ENCODE measurements around the gene ABLIM3.
A peak's percentile ranks its signal among the peaks of the same experiment; 100 is the strongest.
"Not testable (repeated sequence)": the region's sequence is repeated elsewhere in the genome, so short reads cannot be mapped to it uniquely, and the experiment has no call there.

The ABLIM3 gene

DNA sequence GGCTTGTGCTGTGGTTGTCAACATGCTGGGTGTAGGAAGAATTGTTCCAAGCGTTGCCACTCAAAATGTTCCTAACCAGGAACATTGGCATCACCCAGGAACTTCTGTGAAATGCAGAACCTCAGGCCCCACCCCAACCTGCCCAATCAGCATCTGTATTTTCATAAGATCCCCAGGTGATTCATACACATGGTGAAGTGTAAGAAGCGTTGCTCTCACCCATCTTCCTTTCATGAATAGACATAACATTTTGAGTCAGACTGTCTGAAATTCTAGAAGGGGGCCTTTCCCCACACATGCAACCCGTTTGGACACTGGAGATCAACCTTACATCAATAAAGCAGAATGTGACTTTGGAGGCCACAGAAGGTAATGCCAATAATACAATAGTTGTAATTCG is 121.0 kb downstream of the ABLIM3 start:
- DNase-seq: no peak

DNA sequence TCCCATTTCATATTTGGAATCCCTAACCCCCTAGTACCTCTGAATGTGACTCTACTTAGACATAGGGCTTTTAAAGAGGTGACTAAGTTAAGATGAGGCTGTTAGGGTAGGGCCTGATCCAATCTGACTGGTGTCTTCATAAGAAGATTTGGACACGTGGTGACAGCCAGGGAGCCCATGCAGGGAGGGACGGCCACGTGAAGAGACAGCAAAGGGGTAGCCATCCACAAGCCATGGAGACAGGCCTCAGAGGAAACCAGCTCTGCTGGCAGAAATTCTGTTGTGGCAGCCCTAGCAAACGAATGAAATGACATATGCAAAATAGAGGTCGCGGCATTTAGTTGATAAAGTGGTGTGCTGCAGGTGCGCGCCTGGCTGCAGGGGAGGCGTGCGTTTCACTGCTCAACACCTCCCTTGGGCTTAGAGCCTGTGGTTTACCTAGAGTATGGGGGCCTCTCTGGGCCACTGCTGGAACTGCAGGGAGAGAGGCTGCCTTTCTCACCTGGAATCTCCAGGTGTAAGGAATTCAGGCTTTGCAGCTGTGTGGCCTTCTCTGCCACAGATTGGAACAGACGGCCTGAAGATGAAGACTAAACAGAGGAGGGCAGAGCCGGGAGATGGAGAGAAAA is 123.3 kb downstream of the ABLIM3 start:
- DNase-seq: peak; percentile 19

- DNase-seq: no peak
Measured at GRCh38 chr5:149265068-149265465, 123.8 kb downstream of the ABLIM3 start.

GRCh38 chr5:149265597-149265996 is 124.3 kb downstream of the ABLIM3 start:
- no peak for DNase-seq

DNA sequence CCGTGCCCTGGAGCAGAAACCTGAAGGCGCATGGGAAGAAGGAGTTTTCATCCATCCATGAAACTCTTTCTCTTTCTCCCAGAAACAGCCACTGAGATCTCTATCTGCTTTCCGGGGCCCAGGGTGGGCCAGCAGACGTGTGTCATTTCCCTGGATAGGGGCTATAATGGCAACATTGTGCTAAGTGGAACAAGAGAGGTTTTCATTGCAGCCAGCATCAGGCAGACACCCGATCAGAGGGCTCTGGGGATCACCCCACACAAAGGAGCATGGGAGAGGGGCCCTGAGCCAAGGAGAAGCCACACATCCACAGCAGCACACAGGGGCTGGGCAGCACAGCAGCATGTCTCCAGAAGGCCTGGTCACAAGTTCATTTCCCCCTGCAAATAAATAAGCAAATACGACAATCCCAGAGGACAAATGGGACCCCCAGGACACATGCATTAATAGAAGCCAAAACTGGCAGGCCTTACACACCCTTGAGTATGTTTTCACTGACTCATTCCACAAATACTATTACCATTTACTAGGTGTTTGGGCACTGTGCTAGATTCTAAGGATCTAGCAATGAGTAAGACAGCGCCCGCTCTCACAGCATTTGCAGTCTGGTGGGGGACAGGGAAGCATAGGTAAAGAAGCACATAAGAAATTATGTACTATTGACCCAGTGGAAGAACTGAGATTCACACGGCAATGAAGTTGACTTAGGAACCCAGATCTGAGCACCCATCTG is 126.1 kb downstream of the ABLIM3 start:
- no peak for DNase-seq

DNA sequence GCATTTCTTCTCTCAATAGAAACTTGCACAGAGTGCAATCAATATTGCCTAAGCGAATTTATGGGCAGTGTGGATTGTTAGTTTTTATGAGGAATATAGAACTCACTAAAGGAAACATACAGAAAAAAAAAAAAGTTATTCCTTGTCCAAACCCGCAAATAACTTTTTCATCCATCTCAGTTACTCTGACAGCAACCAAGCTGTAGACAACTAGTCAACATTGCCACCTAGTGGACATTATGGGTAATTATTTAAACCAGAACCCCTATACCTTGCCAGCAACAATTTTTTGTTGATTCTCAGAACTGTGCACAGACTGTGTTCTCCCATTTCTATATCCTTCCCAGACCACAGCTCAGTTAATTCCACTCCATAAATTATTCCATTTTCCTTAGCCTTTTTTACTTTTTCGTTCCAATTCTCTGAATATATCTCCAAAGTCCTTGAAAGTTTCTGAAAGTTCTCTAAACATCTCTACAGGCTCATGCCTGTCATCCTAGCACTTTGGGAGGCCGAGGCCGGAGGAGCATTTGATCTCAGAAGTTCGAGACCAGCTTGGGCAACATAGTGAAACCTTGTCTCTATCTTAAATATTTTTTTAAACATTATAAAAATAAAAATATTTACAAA is 127.8 kb downstream of the ABLIM3 start:
- no peak for DNase-seq

DNA sequence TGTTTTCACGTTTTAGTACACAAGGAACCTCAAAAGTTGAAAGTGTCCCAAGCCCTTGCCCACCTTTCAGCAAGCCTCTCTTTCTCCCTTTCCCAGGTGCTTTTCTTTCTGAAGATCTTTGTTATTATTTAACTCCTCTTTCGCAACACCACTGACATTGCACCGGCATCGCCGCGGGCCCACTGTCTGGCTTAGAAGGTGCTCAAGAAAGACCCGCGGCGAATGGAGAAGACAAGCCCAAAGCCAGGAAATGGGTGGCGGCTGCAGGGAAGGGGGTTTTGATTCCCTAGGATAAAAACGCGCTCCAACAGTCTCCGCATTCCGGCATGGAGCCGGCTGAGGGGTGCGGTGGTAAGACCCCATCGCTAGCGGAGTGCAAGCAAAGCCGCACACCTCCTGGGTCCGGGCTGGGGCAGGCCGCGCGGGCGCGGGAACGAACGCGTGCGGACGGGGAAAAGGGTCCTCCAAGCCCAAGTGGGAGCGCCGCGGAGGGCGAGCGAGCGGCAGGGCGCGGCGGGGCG is 130.0 kb downstream of the ABLIM3 start:
- DNase-seq: no peak

DNA sequence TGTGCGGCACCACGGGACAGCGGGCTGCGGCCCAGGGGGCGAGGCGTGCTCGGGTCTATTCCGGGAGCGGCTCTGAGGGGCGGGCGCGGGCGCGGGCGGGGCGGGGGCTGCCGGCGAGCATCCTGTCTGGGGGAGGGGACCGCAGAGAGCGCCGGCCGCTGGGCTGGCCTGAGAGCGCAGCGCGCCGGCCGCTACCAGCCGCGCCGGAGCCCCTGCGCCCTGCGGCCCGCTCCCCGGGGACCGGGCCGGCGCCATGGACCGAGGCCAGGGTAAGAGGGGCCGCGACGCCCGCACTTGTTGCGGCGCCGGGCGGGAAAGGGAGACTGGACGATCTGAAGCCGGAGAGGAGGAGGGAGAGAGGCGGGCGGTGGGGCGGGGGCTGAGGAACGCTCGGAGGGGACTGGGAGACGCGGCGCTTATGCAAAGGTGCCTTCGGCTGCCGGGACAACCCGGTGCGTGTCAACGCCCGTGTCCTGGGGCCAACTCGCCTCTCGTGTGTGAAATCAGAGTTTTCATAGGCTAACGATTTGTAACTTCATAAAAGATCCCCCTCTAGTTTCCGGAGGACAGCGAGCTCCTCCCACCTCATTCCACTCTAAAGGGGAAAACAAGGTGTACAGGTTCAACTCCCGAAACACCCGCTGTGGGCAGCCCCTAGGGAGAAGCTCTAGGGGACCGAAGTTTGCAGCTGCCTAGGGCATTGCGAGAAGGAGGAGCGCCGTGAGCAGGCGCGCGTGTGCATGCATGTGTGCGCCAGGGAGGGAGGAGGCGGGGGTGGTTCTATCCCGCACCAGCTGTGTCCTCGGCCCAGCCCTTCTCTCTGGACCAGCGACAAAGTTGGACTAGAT is 130.6 kb downstream of the ABLIM3 start, which contains the start of gene AFAP1L1:
TSS of gene AFAP1L1 (plus strand) at position 144 of the 848 bp plus-strand sequence. CDS start at position 254, 110 bp downstream.
- DNase-seq: no peak

DNA sequence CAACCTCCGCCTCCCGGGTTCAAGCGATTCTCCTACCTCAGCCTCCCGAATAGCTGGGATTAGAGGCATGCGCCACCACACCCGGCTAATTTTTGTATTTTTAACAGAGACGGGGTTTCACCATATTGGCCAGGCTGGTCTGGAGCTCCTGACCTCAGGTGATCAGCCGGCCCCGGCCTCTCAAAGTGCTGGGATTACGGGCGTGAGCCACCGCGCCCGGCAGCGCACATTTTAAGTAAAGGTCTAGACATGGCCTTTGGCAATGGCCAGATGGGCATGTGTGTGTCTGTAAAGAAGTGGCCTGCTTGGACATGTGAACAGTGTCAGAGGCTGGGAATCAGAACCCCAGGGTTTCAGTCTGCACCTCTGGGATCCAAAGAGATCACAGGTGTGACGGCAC is 131.5 kb downstream of the ABLIM3 start:
- DNase-seq: not testable (repeated sequence)

GRCh38 chr5:149273237-149273636 is 131.9 kb downstream of the ABLIM3 start:
- no peak for DNase-seq

- no peak for DNase-seq
Measured at GRCh38 chr5:149273950-149274349, 132.7 kb downstream of the ABLIM3 start.

DNA sequence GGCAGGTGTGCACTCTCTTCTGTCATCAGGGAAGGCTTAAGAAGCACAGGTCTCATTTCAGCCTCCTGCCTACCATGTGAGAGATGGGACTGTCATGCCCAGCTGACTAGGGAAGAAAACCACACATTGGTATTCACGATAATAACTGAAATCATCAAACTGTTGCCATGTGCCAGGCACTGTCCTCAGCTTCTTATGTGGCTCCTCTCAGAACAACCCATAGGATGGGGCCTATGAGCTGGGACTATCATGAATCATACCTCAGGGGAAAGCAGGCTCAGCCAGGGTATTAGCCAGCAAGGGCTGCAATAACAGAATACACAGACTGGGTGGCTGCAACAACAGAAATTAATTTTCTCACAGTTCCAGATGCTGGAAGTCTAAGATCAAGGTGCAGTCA is 133.6 kb downstream of the ABLIM3 start:
- DNase-seq: no peak

GRCh38 chr5:149277801-149278200 is 136.5 kb downstream of the ABLIM3 start:
- no peak for DNase-seq

DNA sequence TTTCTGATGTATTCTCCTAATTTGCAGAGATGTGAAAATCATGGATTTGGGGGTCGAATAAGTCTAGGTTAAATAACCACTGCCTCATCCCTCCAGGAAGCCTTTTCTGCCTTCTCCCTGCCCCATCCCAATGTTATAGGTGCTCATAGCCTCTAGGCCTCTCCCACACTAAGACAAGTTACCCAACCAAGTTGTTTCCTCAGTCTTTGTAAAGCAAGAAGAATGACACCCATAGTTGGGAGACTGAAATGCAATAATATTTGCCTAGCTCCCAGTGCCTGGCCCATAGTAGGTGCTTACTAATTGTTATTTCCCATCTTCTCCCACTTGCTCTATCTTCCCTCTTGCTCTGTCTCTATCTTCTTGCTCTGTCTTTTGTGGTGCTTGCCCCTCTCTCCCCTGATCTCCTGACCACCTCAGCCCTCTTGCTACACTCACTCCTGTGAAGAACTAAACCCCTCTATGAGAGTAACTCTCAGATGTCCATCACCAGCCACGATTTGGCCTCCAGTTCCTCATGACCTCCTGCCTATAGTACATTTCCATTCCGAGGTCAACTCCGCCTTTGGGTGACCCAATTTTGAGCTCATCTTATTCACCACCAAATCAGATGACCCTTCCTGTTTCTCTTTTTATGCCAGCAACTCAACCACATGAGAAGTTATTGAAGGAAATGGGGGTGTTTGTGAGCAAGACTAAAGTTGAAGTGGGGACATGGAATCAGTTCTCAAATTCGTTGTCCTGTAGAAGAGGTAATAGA is 137.3 kb downstream of the ABLIM3 start:
- DNase-seq: no peak

- no peak for DNase-seq
Measured at GRCh38 chr5:149279661-149280060, 138.4 kb downstream of the ABLIM3 start.

DNA sequence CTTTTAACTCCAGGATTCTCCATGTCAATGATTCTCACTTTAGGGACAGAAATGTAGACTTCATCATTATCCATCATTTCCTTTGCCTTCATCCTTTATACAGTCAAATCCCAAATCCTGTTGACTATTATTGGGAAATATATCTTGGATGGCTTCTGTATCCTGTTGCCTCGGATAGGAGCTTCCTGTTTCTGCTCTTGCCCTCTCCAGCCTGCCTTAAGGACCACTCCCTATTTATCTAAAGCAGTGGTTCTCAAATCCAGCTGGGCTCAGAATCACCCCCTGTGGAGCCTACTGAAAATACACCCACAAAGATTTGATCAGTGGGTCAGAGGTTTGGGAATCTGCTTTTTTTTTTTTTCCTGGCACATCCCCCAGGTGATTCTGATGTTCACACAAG is 138.8 kb downstream of the ABLIM3 start:
- DNase-seq: no peak

DNA sequence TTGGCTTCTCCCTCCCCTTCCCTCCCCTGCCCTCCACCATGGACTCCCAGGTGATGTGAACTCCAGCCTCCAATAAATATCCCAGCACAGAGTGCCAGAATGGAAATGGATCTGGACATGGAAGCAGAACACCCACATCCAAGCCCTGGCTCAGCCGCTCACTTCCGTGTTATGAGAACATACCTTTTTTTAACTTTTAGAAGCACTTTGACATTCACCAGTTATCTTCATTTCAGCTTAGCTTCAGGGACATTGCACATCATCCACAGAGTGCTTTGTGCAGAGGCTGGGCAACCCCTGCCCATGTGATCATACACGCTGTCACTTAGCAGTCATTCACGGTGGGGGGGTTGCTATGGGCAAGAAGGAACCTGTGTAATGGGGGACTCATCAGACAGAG is 139.5 kb downstream of the ABLIM3 start:
- no peak for DNase-seq

DNA sequence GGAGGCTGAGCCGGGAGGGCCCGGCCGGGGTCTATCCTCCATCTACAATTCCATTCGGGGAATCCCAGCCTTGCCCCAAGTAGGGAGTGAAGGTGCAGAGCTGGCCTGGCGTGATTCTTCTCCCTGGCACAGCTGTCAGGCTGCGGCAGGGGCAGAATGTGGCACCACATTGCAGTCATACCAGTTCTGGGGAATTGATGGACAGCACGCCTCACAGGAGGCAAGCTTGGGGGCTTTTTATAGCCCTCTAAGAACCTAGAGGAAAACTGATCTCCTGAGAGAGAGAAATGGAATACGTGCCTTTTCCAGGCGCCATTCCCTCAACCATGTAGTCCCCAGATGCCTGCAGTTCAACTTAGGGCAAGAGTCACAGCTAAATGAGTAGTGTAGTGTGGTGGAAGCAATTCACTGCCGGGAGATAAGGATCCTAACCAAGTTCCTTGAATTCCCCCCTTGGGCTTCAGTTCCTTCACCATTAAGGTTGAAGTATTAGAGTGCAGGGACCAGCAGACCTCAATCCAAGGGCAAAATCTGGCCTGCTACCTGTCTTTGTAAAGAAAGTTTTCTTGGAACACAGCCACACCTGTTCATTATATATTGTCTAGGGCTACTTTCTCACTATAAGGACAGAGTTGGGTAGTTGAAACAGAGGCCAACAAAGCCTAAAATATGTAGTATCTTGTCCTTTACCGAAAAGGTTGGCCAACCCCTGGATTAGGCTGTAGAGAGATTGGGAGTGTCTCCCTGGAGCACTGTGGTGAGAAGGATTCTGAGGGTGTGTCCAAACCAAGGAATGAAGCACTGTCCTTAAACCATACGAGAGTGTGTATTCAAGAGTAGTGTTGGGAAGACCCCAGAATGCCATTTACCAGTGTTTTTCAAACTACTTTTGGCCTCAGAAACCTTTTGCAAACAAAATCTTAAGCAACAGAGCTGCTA is 141.0 kb downstream of the ABLIM3 start:
- no peak for DNase-seq

DNA sequence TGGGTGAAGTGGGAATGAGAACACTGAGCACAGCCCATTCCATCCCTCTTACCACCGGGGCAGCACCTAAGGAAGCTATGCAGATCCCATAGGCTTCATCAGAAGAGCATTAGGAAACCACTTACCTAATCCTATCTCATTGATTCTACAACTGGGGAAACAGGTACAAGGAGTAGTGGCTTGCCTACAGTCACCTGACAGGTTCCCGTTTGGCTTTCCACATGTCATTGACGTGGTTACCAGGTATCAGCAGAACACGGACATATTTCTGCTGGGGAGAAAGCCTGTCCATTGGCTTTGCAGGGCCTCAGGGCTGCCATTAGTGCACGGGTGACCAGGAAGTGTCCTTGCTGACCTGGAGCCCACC is 141.7 kb downstream of the ABLIM3 start:
- no peak for DNase-seq

GRCh38 chr5:149283626-149284480 is 142.6 kb downstream of the ABLIM3 start:
- DNase-seq: no peak
